ENCODE data around the gene CEP112.

Gene CEP112

DNA sequence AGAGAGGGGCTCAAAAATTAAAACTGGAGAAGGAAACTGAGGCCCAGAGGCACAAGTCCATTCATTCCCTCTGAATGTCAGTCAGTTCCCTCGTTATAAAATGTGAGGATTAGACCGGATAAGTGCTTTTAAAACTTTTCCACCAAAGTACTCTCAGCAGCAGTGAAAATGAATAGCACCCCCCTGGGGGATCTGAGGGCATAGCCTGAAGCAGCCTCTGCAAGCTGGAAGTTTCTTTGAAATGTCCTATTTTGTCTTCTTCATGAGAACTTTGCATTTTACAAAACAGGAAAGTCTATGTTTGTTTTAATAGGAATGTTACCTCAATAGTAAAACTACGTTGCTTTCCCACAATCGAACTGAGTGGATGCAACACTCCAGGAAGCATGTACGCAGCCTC lies 273.0 kb downstream of the CEP112 start:
- DNase-seq: no peak

DNA sequence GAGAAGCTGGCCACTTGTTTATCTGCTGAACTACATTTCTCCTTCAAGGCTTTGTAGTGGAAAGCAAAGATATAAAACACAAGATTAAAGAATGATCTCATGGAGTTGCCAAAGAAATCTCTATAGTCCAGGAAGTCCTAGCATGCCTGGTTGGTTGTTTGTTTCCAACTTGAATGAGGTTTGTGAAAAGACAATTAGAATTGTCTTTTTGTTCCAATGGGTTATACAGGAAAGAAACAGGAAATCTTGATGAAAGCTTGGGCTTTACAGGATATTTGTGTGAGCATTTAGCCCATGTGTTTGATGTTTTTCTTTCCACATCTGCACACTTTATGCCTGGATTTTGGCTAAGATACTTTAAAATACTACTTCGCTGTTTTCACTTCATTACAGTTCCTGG lies 273.4 kb downstream of the CEP112 start:
- DNase-seq: no peak

GRCh38 chr17:65917560-65917959 lies 274.4 kb downstream of the CEP112 start:
- DNase-seq: no peak

GRCh38 chr17:65916425-65916824 lies 275.5 kb downstream of the CEP112 start:
- no peak for DNase-seq

DNA sequence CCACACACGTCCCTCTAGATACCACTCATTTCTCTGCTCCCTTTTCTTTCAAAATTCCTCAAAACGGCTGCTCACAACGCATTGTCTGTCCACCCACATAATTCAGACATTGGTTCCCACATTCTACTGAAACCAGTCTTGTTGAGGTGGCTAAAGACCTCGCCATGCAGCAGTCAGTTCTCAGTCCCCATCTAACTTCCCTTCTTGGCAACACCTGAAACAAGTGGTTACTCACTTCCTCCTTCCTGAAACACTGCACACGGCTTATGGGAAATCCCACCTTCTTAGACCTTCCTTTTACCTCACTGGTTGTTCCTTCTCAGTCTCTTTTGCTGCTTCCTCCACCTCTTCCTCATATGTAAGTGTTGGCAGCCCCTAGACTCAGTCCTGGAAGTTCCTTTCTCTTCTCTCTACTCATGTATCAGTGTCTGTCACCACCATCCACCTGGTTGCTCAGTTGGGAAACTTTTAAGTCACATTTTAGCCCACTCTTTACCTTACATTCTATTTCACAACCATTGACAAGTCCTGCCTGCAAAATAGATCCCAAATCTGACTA lies 277.1 kb downstream of the CEP112 start:
- DNase-seq: no peak

- DNase-seq: no peak
These were observed 278.5 kb downstream of the CEP112 start for GRCh38 chr17:65913326-65913850.

DNA sequence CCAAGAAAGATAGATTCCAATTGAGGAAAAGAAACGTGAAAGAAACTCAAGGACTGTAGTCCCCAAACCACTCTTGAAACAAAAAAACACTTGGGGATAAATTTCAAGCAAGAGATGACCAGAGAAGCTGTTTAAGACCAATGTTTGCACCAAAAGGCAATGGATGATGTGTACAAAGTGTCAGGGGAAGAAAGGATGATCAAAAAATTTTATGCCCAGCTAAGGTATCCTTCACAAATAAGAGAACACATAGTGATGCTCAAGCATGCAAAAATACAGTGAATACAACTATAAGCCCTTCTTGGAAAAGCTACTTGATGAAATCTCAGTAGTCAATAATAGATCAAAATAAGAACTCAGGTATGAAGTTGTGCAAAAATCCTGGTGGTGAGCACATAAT lies 281.1 kb downstream of the CEP112 start:
- DNase-seq: no peak

- DNase-seq: no peak
These were observed 289.0 kb downstream of the CEP112 start for GRCh38 chr17:65902831-65903522.

DNA sequence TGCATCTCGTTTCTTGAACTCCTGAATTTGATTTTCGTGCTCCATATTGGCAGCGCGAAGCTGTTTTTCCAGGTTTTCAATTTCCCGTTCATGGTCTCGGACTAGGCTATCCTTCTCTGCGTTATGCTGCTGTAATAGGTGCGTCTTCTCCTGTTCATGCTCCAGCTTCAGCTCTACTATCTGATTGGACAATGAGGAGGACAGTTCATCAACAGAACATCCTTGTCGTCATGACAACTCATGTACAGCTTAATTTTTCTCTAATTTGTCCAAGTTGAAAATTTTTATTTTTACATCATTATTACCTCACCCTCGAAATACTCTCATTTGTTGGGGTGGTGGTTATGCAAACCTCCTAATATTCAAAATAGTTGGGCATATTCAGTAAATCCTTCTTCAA lies 289.8 kb downstream of the CEP112 start:
- no peak for DNase-seq

- DNase-seq: no peak
These were observed 290.5 kb downstream of the CEP112 start for GRCh38 chr17:65901394-65901793.

DNA sequence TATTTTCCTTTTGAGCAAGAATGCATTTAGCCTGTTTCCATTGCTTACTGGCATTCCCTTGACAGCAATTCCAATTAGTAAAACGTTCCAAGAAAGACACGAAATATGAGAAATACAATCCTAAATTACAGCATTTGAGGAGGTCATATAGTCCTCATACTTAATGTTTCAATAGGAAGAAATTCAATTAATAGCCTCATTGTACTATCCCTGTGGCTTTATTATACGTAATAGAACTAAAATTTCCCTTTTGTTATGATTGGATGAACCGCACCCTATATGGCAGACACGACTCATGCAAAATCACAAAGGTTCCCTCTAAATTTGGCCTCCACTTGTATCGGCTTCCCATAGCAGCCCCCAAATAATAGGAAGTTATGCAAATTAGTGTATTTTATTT lies 291.7 kb downstream of the CEP112 start:
- DNase-seq: no peak

DNA sequence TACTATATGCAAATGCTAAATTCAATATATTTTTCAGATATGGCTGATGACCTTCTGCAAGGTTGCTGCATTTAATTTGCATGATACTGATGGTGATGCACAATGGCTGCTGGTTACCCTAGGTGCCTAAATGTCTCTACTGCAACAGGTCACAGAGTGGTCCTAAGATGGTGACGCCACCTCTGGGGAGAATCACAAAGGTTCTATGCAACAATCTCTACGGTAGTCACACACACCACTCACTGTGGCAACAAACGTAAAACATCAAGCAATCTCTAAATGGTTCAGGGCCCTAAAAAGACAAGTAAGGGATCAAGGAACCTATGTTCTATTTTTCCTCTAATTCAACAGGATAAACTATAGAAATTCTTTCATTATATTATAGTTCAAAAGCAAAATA lies 293.3 kb downstream of the CEP112 start:
- no peak for DNase-seq

GRCh38 chr17:65896889-65897288 lies 295.0 kb downstream of the CEP112 start:
- no peak for DNase-seq

GRCh38 chr17:65895969-65896368 lies 296.0 kb downstream of the CEP112 start:
- no peak for DNase-seq

DNA sequence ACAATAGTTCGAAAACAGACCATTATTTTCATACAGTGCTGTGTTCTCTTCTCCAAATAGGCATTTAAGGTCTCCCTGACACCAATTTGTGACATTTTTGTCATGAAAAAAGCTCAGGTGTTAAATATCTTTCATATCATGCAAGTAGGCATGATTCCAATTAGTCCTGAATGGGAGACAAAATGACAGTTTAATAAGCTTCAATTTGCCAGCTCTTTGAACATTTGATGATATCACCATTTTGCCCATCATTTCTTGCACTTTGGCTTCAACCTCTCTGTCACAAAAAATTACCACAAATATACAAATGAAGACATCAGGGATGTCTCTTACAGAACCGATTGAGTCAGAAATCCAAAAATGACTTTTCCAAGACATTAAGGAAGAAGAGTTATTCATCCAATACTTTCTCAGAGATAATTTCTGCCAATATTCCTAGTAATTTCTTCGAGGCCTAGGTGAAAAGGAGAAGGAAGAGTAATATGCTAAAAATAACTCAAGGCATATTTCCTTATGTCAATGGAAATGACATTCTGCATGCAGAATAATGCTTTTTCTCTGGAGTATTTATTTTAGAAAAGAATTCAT lies 298.1 kb downstream of the CEP112 start:
- DNase-seq: no peak

DNA sequence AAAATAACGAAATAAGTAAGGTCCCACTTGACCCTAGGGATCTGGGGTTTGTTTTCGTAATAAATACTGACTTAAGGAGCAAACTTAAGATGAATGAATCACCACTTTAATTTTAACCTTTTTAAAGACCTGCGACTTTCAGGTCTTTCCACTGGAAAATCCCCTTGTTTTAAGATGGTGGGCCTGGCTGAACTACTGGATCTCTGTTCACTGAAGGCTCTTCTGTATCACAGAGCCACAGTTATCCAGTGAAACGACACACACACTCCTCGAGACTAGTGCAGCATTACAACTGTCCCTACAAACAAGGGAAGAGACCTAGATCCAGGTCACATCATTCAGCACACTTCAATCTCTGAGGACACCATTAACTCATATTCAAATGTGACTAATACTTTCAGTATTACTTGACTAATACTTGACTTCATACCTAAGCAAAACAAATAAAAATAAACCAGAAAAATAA lies 299.0 kb downstream of the CEP112 start:
- no peak for DNase-seq

GRCh38 chr17:65891231-65891735 lies 300.6 kb downstream of the CEP112 start:
- DNase-seq: no peak

GRCh38 chr17:65888649-65889048 lies 303.3 kb downstream of the CEP112 start:
- DNase-seq: no peak

DNA sequence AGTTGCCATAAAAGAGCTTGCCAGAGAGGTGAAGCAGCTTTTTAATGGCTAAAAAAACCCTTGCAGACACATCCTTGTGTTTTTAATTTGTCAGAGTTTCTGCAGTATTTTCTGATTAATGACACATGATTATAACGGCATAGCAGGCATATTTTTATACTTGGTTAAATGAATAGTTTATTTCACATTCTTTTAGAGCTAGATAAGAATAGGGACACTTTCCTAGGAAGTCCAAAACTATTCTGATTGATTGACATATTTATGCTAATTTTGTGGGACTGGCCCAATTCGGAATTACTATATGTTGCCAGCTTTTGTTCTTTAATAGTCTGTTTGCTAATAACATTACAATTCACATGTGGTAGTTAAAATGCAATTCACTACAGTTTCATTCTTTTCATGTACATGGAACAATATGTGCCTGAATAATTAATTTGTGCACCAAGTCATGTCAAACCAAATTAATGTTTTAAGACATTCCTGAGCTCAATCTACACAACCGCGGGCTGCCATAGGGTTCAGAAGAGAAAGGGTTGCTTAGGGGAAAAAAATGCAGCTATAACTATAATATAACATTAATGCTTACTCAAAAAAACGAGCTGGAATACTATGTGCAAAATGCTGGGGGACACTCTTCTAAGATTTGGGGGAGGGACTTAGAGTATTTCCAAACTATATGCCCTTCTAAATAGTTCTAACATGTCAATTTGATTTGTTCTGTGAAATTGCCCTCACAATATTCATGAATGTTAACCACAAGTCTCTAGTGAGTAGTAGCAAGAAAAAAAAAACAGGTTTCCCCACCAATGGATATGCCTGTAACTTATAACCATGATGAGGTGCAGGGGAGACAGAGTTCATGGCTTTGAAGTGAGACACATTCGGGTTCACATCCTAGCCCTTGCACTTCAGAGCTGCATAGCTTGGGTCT lies 305.4 kb downstream of the CEP112 start:
- DNase-seq: no peak

- no peak for DNase-seq
These were observed 306.2 kb downstream of the CEP112 start for GRCh38 chr17:65885541-65886312.

DNA sequence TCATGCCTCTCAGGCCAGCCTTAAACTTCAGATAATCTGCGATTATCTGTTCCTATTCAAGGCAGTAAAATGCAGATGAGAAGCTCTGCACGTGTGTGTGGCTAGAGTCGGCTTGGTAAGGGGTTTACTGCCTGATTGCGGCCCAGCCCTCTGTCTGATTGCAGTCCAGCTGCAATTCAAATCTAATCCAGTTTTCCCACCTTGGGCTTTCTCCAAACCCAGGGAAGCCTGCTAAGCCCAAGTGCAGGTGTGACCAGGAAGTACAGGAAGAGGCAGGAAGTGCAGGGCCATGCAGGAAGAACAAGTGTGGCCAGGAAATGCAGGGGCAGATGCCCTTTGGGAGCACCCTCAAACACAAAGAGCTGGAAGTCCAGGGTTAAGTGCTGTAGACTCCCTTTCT lies 314.9 kb downstream of the CEP112 start:
- no peak for DNase-seq

- DNase-seq: no peak
These were observed 323.1 kb downstream of the CEP112 start for GRCh38 chr17:65868881-65869280.

Measured in activated gamma-delta T cell (primary cell).